Peyer's patch (tissue), 4 donors: Measurements from ENCODE around the gene PRDM8.

Experiments used
- CTCF ChIP-seq, 6 experiments: fragments of 450-650 bp in 4 of 6; fragments of 200-600 bp in 2 of 6; sonication (generic) in 1 of 6; IDR thresholded peaks; one replicate each; pipeline ENCODE4 v1.5.1; 2017 to 2019; ENCODE audit warnings: antibody characterized with exemption in 6 of 6, mild to moderate bottlenecking in 3 of 6, moderate library complexity in 1 of 6
- POLR2A ChIP-seq, 2 donors: fragments of 450-650 bp; IDR thresholded peaks; one replicate each; pipeline ENCODE4 v1.5.1; 2017; ENCODE audit warnings: antibody characterized with exemption in 2 of 2, mild to moderate bottlenecking in 2 of 2, moderate library complexity in 2 of 2

- TF ChIP-seq POLR2A (IDR thresholded peaks at IDR 0.05) (no peak), CTCF (IDR thresholded peaks at IDR 0.05) (no peak)
These were observed 28.8 kb downstream of the PRDM8 start for GRCh38 chr4:80226094-80226493.
